ENCODE data around the gene TMEM164. TPM values are rescaled to one million over a fixed set of nuclear protein-coding genes. Genes with fewer than 3 reads are reported as not detected.
"Not testable (repeated sequence)": the region's sequence is repeated elsewhere in the genome, so short reads cannot be mapped to it uniquely, and the experiment has no call there.

The TMEM164 gene
- polyA plus RNA-seq (2013, experiment 1 of 4), result 26.0 TPM
- 27.1 TPM for polyA plus RNA-seq (2013, experiment 2 of 4)
- polyA plus RNA-seq (2013, experiment 3 of 4), result 24.5 TPM
- polyA plus RNA-seq (2013, experiment 4 of 4), result 21.8 TPM

DNA sequence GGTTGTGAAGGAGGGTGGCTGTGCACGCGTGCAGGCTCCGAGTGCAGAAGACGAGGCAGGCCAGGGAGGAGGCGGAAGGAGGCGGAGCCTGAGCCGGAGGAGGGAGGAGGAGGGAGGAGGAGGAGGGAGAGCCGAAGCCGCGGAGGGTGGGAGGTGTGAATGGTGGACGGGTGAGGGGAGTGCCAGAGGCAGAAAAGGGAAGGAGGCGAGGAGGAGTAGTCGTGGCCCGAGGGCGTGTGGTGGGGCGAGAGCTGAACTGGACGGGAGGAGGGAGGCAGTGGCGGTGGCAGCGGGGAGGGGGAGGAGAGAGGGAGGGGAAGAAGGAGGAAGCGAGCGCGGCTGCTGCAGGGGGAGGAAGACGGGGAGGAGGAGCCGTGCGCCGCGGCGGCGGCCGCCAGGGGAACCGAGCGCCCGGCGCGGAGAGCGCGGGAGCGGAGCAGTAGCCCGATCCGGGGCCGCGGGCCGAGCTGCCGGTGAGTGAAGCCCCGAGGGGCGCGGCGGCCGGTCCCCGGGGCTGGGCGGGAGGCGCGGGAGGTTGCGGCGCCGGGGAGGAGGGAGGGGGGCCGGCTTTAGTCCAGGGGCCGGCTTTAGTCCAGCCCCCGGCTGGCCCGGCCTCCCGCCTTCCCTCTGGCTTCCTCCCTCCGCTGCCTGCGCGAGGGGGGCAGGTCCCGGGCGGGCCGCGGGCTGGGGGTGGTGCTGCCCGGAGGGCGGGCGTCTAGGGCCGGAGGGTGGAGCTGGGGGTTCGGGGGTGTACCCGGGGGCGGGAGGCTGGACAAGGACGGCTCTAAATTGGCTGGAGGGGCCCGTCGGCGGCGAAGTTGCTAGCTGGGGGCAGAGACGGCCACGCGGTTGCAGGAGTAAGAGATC is at the start of gene TMEM164:
TSS of gene TMEM164 (plus strand) at position 815 of the 867 bp plus-strand sequence. CDS start 661 bp downstream, outside the sequence.
- 0 to 1% methylated on average over 78 to 83 of the region's 83 CpGs for WGBS, 2 experiments
- no peaks in the 10 kb centered on the region for H3K9me3 ChIP-seq (ENCODE audit: control insufficient read depth, low read length)
- H3K27me3 ChIP-seq (ENCODE audit: control insufficient read depth, insufficient read depth, low read length, poor library complexity, severe bottlenecking), result no peaks in the 10 kb centered on the region
- no peaks in the 10 kb centered on the region for H3K4me1 ChIP-seq (ENCODE audit: control insufficient read depth, insufficient read depth, low read length)
- peak within 1 kb of the TSS; percentile 51 for H3K4me3 ChIP-seq (ENCODE audit: insufficient read depth, low read depth, low read length)
- peak within 1 kb of the TSS; percentile 42 for H3K27ac ChIP-seq (ENCODE audit: insufficient read depth, low read depth, low read length, poor library complexity, severe bottlenecking)
- no peaks in the 10 kb centered on the region for H3K36me3 ChIP-seq (ENCODE audit: control insufficient read depth, insufficient read depth, low read length)

DNA sequence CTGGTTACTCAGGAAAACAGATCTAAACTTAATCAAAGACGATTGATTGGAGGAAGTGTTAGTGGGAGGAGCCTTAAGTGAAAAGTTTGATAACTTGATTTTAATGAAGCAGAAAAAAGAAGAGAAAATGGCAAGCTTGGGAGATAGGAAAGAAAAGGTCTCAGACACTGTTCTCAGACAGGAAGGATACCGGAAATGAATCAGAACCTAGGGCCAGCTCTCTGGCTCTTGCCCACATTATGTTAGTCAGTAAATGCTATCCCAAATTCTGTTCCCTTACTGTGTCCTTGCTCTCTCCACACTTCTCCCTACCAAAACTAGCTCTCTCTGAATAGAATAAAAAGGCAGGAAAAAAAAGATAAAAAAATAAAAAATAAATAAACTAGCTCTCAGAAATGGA is 48.6 kb upstream of the TMEM164 start:
- Histone ChIP-seq H3K9me3 (ENCODE audit: control insufficient read depth, low read length) (no peaks in the 10 kb centered on the region), H3K36me3 (ENCODE audit: control insufficient read depth, insufficient read depth, low read length) (no peaks in the 10 kb centered on the region), H3K4me1 (ENCODE audit: control insufficient read depth, insufficient read depth, low read length) (no peaks in the 10 kb centered on the region), H3K27me3 (ENCODE audit: control insufficient read depth, insufficient read depth, low read length, poor library complexity, severe bottlenecking) (no peaks in the 10 kb centered on the region), H3K27ac (ENCODE audit: insufficient read depth, low read depth, low read length, poor library complexity, severe bottlenecking) (no peak overlapping the region), H3K4me3 (ENCODE audit: insufficient read depth, low read depth, low read length) (no peak overlapping the region)
- WGBS, 2 experiments, result 85 to 89% methylated on average over 2 of the region's 2 CpGs

DNA sequence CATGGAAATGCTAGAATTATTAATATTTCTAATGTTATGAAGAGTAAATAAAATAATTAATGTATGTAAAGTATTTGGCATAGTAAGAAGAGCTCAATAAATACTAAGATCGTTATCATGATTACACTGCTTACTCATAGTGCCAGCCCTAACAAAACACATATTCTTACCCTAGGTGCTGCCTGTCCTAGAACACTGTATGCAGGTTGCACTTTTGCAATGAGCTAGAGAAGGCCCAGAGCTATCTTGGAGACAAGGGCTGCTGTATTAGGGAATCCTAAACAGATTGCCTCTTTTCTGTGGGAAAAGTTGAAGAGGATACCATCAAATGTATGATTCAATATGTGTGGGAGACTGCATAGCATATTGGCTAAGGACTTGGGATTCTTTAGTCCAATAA is 48.0 kb upstream of the TMEM164 start:
- H3K27me3 ChIP-seq (ENCODE audit: control insufficient read depth, insufficient read depth, low read length, poor library complexity, severe bottlenecking), result no peaks in the 10 kb centered on the region
- no peak overlapping the region for H3K4me3 ChIP-seq (ENCODE audit: insufficient read depth, low read depth, low read length)
- H3K27ac ChIP-seq (ENCODE audit: insufficient read depth, low read depth, low read length, poor library complexity, severe bottlenecking), result no peak overlapping the region
- no peaks in the 10 kb centered on the region for H3K4me1 ChIP-seq (ENCODE audit: control insufficient read depth, insufficient read depth, low read length)
- no CpG with 5 or more reads among the region's 1 CpG for WGBS, 2 experiments
- no peaks in the 10 kb centered on the region for H3K36me3 ChIP-seq (ENCODE audit: control insufficient read depth, insufficient read depth, low read length)
- H3K9me3 ChIP-seq (ENCODE audit: control insufficient read depth, low read length), result no peaks in the 10 kb centered on the region

DNA sequence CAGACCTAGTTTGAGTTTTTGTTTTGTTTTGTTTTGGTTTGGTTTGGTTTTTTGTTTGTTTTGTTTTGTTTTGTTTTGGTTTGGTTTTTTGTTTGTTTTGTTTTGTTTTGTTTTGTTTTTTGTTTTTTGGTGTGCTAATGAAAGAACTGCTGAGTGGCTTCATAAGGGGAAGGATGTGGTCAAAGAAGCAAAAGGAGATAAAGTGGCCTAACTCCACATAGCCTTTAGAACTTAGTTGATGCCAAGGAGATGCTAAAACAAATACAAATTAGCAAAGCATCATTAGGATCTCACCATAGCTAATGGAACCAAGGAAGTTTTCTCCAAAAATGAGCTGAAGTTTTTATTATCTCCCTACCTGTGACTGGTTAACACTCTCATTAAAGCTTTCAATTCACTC is 44.6 kb upstream of the TMEM164 start:
- Histone ChIP-seq H3K9me3 (ENCODE audit: control insufficient read depth, low read length) (no peaks in the 10 kb centered on the region), H3K27me3 (ENCODE audit: control insufficient read depth, insufficient read depth, low read length, poor library complexity, severe bottlenecking) (no peaks in the 10 kb centered on the region), H3K4me1 (ENCODE audit: control insufficient read depth, insufficient read depth, low read length) (no peaks in the 10 kb centered on the region), H3K4me3 (ENCODE audit: insufficient read depth, low read depth, low read length) (no peak overlapping the region), H3K27ac (ENCODE audit: insufficient read depth, low read depth, low read length, poor library complexity, severe bottlenecking) (no peak overlapping the region), H3K36me3 (ENCODE audit: control insufficient read depth, insufficient read depth, low read length) (no peaks in the 10 kb centered on the region)

DNA sequence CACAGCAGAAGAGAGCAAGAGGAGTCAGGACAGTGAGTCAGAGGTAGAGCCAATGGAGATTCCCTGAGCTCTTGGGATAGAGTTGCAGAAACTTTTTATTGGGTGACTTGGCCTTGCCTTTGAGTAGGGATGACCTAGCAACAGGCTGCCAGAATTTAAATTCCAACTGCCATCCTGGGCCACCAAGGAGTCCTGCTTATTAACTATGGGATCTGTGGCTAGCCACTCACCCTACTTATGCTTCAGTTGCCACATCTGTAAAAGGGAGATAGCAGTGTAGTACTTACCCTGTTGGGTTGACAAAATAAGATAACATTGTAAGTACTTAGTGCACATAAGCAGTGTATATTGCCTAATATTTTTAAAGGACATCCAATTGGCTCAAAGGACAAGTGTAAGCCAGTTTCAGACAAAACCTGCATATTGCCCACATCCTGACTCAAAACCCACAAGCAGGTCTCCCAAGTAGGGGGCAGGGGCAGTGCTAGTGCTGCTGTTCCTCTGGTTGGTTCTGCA is 43.5 kb upstream of the TMEM164 start:
- no peaks in the 10 kb centered on the region for H3K27me3 ChIP-seq (ENCODE audit: control insufficient read depth, insufficient read depth, low read length, poor library complexity, severe bottlenecking)
- H3K36me3 ChIP-seq (ENCODE audit: control insufficient read depth, insufficient read depth, low read length), result no peaks in the 10 kb centered on the region
- H3K4me1 ChIP-seq (ENCODE audit: control insufficient read depth, insufficient read depth, low read length), result no peaks in the 10 kb centered on the region
- no peaks in the 10 kb centered on the region for H3K9me3 ChIP-seq (ENCODE audit: control insufficient read depth, low read length)
- H3K4me3 ChIP-seq (ENCODE audit: insufficient read depth, low read depth, low read length), result no peak overlapping the region
- H3K27ac ChIP-seq (ENCODE audit: insufficient read depth, low read depth, low read length, poor library complexity, severe bottlenecking), result no peak overlapping the region

DNA sequence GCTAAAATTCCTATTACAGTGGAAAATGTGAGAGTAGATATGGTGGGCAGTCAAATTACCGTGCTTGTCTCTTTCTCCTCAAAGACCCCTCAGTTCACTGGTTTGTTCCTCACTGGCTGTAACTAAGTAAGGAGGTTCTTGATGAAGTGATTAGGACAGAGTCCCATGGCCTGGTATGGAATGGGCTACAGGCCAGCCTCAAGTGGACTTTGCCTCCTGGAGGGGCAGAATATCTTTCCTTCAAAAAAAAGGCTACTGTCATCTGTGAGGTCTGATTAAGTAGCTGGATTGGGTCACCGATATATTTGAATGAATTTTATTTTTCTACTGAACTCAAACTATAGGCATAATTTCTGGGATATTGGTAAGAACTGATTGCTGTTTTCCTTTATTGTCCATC is 38.5 kb upstream of the TMEM164 start:
- Histone ChIP-seq H3K27me3 (ENCODE audit: control insufficient read depth, insufficient read depth, low read length, poor library complexity, severe bottlenecking) (no peaks in the 10 kb centered on the region), H3K27ac (ENCODE audit: insufficient read depth, low read depth, low read length, poor library complexity, severe bottlenecking) (no peak overlapping the region), H3K4me1 (ENCODE audit: control insufficient read depth, insufficient read depth, low read length) (no peaks in the 10 kb centered on the region), H3K9me3 (ENCODE audit: control insufficient read depth, low read length) (no peaks in the 10 kb centered on the region), H3K4me3 (ENCODE audit: insufficient read depth, low read depth, low read length) (no peak overlapping the region), H3K36me3 (ENCODE audit: control insufficient read depth, insufficient read depth, low read length) (no peaks in the 10 kb centered on the region)
- 91% methylated on average over 1 of the region's 2 CpGs; no CpG with 5 or more reads in 1 of the 2 experiments for WGBS, 2 experiments

DNA sequence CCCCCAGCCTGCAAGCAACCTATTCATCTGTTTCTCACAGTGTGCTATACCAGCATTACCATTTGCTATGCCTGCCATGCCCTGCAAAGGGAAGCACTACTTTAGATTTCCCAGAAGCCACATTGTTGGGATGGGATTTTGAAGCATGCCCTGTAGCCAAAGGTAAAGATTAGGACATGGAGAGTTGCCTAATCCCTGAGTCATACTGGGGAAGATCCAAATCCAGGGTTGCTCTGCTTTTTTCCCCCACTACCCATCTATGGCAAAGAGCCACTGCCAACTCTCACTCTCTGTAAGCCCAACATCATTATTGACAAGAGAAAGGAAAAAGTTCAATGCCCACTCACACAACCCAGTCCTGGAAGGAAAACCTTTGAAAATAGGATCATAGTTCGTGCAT is 36.7 kb upstream of the TMEM164 start:
- Histone ChIP-seq H3K9me3 (ENCODE audit: control insufficient read depth, low read length) (no peaks in the 10 kb centered on the region), H3K36me3 (ENCODE audit: control insufficient read depth, insufficient read depth, low read length) (no peaks in the 10 kb centered on the region)
- WGBS, 2 experiments, result 71 to 100% methylated on average over 1 of the region's 1 CpG

DNA sequence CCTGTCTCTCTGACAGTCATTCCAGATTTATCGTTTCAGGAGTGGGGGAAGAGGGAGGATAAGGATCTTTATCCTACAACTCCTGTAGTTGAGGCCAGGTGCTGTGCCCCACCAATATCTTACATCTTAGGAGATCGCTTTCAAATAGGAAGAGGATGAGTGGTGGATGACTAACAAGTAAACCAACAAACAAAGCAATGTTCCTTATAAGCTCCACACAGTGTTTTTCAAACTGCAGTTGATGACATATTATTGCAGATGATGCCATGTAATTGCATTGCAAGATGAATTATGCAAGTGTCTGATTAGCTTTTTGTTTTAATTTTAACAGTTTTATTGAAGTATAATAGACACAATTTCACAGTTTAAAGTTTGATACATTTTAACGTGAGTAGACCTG is 35.8 kb upstream of the TMEM164 start:
- H3K27me3 ChIP-seq (ENCODE audit: control insufficient read depth, insufficient read depth, low read length, poor library complexity, severe bottlenecking), result no peaks in the 10 kb centered on the region
- H3K9me3 ChIP-seq (ENCODE audit: control insufficient read depth, low read length), result no peaks in the 10 kb centered on the region
- WGBS, 2 experiments, result 100% methylated on average over 1 of the region's 3 CpGs; no CpG with 5 or more reads in 1 of the 2 experiments
- H3K4me1 ChIP-seq (ENCODE audit: control insufficient read depth, insufficient read depth, low read length), result no peaks in the 10 kb centered on the region
- no peak overlapping the region for H3K4me3 ChIP-seq (ENCODE audit: insufficient read depth, low read depth, low read length)
- no peaks in the 10 kb centered on the region for H3K36me3 ChIP-seq (ENCODE audit: control insufficient read depth, insufficient read depth, low read length)
- no peak overlapping the region for H3K27ac ChIP-seq (ENCODE audit: insufficient read depth, low read depth, low read length, poor library complexity, severe bottlenecking)

More for the DNA sequence above, 36.7 kb upstream of the TMEM164 start:
- Histone ChIP-seq H3K27ac (ENCODE audit: insufficient read depth, low read depth, low read length, poor library complexity, severe bottlenecking) (no peak overlapping the region), H3K4me1 (ENCODE audit: control insufficient read depth, insufficient read depth, low read length) (no peaks in the 10 kb centered on the region), H3K27me3 (ENCODE audit: control insufficient read depth, insufficient read depth, low read length, poor library complexity, severe bottlenecking) (no peaks in the 10 kb centered on the region), H3K4me3 (ENCODE audit: insufficient read depth, low read depth, low read length) (no peak overlapping the region)

DNA sequence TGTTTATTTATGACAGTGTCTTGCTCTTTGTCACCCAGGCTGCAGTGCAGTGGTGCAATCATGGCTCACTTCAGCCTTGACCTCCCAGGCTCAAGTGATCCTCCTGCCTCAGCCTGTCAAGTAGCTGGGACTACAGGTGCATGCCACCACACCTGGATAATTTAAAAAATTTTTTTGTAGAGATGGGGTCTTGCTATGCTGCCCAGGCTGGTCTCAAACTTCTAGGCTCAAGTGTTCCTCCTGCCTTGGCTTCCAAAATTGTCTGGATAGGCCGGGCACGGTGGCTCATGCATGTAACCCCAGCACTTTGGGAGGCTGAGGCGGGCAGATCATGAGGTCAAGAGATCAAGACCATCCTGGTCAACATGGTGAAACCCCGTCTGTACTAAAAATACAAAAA is 32.1 kb upstream of the TMEM164 start:
- not testable (repeated sequence) for H3K9me3 ChIP-seq (ENCODE audit: control insufficient read depth, low read length); H3K4me3 ChIP-seq (ENCODE audit: insufficient read depth, low read depth, low read length); H3K27me3 ChIP-seq (ENCODE audit: control insufficient read depth, insufficient read depth, low read length, poor library complexity, severe bottlenecking); H3K36me3 ChIP-seq (ENCODE audit: control insufficient read depth, insufficient read depth, low read length); H3K4me1 ChIP-seq (ENCODE audit: control insufficient read depth, insufficient read depth, low read length); H3K27ac ChIP-seq (ENCODE audit: insufficient read depth, low read depth, low read length, poor library complexity, severe bottlenecking)
- WGBS, 2 experiments, result 89 to 95% methylated on average over 4 of the region's 4 CpGs

DNA sequence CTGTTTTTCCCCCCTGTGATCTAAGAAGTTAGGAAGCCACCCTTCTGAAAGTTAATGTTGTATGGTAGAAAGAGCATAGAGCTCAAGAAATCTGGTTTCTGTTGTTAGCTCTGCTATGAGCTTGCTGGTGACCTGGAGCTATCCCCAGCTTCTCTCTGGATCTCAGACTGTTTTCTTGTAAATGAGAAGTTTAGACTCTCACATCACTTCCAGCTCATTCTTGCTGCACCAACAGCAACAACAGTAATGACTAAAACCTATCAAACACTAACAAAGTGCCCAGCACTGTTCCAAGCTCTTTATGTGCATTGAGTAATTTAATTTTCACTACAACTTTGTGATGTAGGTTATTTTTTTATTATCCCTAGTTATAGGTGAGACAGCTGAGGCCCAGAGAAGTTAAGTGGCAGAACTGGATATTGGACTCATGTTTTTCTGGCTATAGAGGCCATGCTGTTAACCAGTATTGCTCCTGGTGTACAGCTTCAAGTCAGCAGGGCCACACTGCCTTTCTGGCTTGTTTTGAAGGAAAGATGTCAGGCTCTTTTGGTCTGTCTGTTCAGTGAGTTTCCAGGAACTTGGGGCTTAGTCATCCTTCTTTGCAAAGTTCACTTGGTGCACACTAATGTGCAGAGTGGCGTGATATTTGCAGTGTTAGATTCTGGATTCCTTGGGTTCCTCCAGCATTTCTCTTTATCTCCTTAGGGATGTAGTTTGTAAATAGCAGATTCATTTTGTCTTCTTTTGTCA is 27.8 kb upstream of the TMEM164 start:
- H3K27ac ChIP-seq (ENCODE audit: insufficient read depth, low read depth, low read length, poor library complexity, severe bottlenecking), result no peak overlapping the region
- no peaks in the 10 kb centered on the region for H3K27me3 ChIP-seq (ENCODE audit: control insufficient read depth, insufficient read depth, low read length, poor library complexity, severe bottlenecking)
- WGBS, 2 experiments, result 80% methylated on average over 1 of the region's 1 CpG; no CpG with 5 or more reads in 1 of the 2 experiments
- no peaks in the 10 kb centered on the region for H3K36me3 ChIP-seq (ENCODE audit: control insufficient read depth, insufficient read depth, low read length)
- H3K4me3 ChIP-seq (ENCODE audit: insufficient read depth, low read depth, low read length), result no peak overlapping the region
- no peaks in the 10 kb centered on the region for H3K4me1 ChIP-seq (ENCODE audit: control insufficient read depth, insufficient read depth, low read length)
- H3K9me3 ChIP-seq (ENCODE audit: control insufficient read depth, low read length), result no peaks in the 10 kb centered on the region
